ENCODE data around the gene SAMD11. TPM values are rescaled to one million over a fixed set of nuclear protein-coding genes. Genes with fewer than 3 reads are reported as not detected.

Gene SAMD11
- total RNA-seq, 1 experiment from 2014 or later: 13.5 TPM

DNA sequence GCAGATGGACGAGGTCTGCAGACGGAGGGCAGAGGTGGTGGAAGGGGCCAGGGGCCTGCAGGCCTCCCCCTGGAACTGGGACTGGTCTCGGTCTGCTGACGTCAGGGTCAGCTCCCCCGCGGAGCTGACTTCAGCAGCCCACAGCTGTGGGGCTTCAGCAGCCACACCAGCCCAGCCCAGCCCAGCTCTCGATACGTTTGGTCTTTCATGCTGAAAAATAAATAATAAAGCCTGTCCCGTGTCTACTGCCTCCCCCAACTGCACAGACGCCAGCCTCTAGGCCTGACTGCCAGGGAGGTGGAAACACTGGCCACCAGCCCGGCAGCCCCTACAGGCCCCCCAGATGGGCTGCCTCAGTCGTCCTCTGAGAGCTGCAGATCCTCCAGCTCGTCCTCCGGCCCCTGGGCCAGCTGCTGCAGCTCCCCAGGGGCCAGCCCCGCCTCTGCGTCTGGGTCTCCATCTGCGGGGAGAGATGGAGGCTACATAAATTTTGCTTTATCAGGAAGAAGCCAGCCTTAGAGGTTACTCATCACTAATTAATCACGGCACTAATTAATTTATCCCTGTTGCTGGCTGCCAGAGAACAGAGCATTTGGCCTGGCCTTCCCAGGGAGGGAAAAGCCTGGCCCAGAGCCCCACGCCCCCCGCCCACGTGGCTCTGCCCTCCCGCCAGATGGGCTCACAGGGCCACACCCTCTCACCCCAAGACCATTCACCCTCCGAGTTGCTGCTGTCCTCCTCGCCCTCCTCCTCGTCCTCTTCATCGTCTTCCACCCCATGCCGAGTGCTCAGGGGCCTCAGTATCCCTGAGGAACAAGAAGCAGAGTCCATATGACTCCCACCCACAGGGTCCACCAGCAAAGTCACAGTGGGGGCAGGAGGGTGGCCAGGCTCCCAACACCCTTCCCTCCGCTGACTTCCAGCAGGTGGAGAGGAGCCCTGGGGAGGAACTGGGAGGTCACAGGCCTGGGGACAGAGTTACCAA is 20.9 kb downstream of the SAMD11 start:
- Histone ChIP-seq H2BK12ac (ENCODE audit: insufficient read length, low read depth, low read length) (no peak overlapping the region), H2BK5ac (ENCODE audit: insufficient read length, low read length) (no peak overlapping the region), H2BK20ac (ENCODE audit: low read depth, low read length, poor library complexity, severe bottlenecking) (no peak overlapping the region), H3K27ac (ENCODE audit: insufficient read length, low read depth, low read length) (no peak overlapping the region), H3K23me2 (ENCODE audit: insufficient read length, low read depth, low read length, poor library complexity, severe bottlenecking) (peaks cover 6% of the 10 kb centered on the region), H3K4ac (ENCODE audit: low read depth, low read length) (no peak overlapping the region), H4K8ac (replicated peaks; ENCODE audit: insufficient read length, low read depth, low read length) (no peak overlapping the region), H3T11ph (ENCODE audit: low read length) (no peak overlapping the region), H3K56ac (ENCODE audit: insufficient read length, low read depth, low read length) (no peak overlapping the region), H2AK5ac (ENCODE audit: insufficient read length, low read length) (no peak overlapping the region), H3K27me3 (ENCODE audit: insufficient read depth, low read length) (peaks cover 22% of the 10 kb centered on the region), H3K9ac (ENCODE audit: extremely low read depth, insufficient read length, low read length) (no peak overlapping the region), H3K18ac (ENCODE audit: insufficient read length, low read depth, low read length) (no peak overlapping the region), H4K20me1 (ENCODE audit: control insufficient read depth, insufficient read depth, insufficient read length) (no peaks in the 10 kb centered on the region), H3K9me3 (ENCODE audit: control insufficient read depth, low read depth, low read length) (no peaks in the 10 kb centered on the region), H2BK120ac (ENCODE audit: low read depth, low read length, poor library complexity, severe bottlenecking) (no peak overlapping the region), H4K91ac (ENCODE audit: insufficient read length, low read depth, low read length) (no peak overlapping the region), H3K4me2 (ENCODE audit: insufficient read depth, insufficient read length, low read length) (no peak overlapping the region), H3K23ac (ENCODE audit: insufficient read length, low read depth, low read length) (no peak overlapping the region), H4K5ac (ENCODE audit: insufficient read length, low read depth, low read length) (no peak overlapping the region), H2AFZ (ENCODE audit: low read length) (no peak overlapping the region), H3K4me1 (ENCODE audit: insufficient read depth, low read length) (no peaks in the 10 kb centered on the region), H3K79me1 (ENCODE audit: insufficient read depth, low read depth, low read length, poor library complexity, severe bottlenecking) (no peaks in the 10 kb centered on the region), H3K79me2 (ENCODE audit: insufficient read depth, low read length) (no peaks in the 10 kb centered on the region), H2BK15ac (ENCODE audit: low read depth, low read length) (no peak overlapping the region), H3K14ac (ENCODE audit: insufficient read depth, low read length) (no peak overlapping the region)
- Mint-ChIP-seq H3K4me1 (peaks cover 0 to 18% of the 10 kb centered on the region in 2 experiments; a peak in 2 of 4 replicates), H3K9me3 (no peaks in the 10 kb centered on the region), H3K27ac (no peak overlapping the region; a peak in 1 of 7 replicates), H3K27me3 (ENCODE audit: low read depth) (peaks cover 30% of the 10 kb centered on the region), H3K4me3 (peak overlapping the region; percentile 17 to 19; a peak in 1 of 5 replicates), H3K36me3 (ENCODE audit: insufficient read depth in 1 of 3, low read depth in 3 of 3) (peaks cover 17 to 49% (median 38%) of the 10 kb centered on the region in 3 experiments; a peak in 6 of 7 replicates)
- TF ChIP-seq, protein P1, sequence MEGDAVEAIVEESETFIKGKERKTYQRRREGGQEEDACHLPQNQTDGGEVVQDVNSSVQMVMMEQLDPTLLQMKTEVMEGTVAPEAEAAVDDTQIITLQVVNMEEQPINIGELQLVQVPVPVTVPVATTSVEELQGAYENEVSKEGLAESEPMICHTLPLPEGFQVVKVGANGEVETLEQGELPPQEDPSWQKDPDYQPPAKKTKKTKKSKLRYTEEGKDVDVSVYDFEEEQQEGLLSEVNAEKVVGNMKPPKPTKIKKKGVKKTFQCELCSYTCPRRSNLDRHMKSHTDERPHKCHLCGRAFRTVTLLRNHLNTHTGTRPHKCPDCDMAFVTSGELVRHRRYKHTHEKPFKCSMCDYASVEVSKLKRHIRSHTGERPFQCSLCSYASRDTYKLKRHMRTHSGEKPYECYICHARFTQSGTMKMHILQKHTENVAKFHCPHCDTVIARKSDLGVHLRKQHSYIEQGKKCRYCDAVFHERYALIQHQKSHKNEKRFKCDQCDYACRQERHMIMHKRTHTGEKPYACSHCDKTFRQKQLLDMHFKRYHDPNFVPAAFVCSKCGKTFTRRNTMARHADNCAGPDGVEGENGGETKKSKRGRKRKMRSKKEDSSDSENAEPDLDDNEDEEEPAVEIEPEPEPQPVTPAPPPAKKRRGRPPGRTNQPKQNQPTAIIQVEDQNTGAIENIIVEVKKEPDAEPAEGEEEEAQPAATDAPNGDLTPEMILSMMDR (conservative IDR thresholded peaks at IDR 0.05): no peak
- DNase-seq: no peak
- no CpG with 5 or more reads among the region's 28 CpGs for WGBS (ENCODE audit: extremely low coverage, insufficient read length, low lambda C conversion rate)

Measured in H9 (cell line).